ENCODE measurements around the gene SHISAL1. TPM values are rescaled to one million over a fixed set of nuclear protein-coding genes. Genes with fewer than 3 reads are reported as not detected.

Gene SHISAL1
- total and polyA plus RNA-seq, 10 of the 15 experiments (the other 5 are each of a cell fraction or from before 2014, with no cell fraction given), result not detected

- TF ChIP-seq, protein P1, sequence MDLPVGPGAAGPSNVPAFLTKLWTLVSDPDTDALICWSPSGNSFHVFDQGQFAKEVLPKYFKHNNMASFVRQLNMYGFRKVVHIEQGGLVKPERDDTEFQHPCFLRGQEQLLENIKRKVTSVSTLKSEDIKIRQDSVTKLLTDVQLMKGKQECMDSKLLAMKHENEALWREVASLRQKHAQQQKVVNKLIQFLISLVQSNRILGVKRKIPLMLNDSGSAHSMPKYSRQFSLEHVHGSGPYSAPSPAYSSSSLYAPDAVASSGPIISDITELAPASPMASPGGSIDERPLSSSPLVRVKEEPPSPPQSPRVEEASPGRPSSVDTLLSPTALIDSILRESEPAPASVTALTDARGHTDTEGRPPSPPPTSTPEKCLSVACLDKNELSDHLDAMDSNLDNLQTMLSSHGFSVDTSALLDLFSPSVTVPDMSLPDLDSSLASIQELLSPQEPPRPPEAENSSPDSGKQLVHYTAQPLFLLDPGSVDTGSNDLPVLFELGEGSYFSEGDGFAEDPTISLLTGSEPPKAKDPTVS (IDR thresholded peaks at IDR 0.05; ENCODE audit: low read depth, low read length), result no peak
- TF ChIP-seq POLR2AphosphoS2 (IDR thresholded peaks at IDR 0.05; ENCODE audit: low read depth, low read length) (no peak), ZNF207 (IDR thresholded peaks at IDR 0.05; ENCODE audit: borderline replicate concordance) (no peak), RUNX3 (IDR thresholded peaks at IDR 0.05; ENCODE audit: low read length) (no peak)
These were observed 50.7 kb downstream of the SHISAL1 start (continued) for GRCh38 chr22:44261861-44262595.

DNA sequence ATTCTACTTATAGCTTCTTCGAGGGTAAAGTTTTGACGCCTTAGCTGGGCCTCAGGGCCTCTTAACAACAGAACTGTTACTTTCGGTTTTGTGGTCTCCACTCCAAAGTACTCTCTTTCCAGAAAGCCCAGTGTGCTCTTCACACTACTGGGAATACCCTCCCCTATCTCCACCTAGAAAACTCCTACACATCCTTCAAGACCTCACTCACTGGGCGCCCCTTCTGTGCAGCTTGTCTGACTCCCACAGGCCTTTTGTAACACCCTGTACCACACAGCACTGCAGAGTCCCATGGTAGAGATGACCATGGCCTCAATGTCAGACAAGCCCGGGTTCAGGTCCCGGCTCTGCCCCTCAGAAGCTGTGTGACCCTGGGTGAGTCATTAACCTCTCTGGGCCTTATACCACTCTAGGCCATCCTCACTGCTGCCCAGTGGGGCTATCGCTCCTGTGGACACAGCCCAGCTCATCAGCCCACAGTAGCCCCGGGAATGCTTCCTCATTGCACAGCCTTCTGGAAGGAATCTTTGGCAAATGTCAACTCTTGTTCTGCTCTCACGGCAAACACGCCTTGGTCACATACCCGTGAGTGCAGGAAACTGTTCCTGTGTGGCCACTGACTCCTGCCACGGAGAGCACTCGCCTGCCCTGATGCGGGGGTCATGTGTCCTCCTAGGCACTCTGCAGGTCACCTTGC is 51.4 kb downstream of the SHISAL1 start:
- Histone ChIP-seq H3K4me1 (ENCODE audit: control insufficient read depth, insufficient read depth, low read length) (no peaks in the 10 kb centered on the region), H3K36me3 (ENCODE audit: control insufficient read depth in 2 of 2, insufficient read depth in 2 of 2, low read length in 1 of 2) (no peaks in the 10 kb centered on the region), H4K20me1 (ENCODE audit: control insufficient read depth, insufficient read depth) (no peaks in the 10 kb centered on the region), H2AFZ (ENCODE audit: control insufficient read depth, low read depth, low read length) (no peak overlapping the region), H3K4me2 (ENCODE audit: control insufficient read depth, insufficient read depth) (no peak overlapping the region), H3K4me3 (no peak overlapping the region), H3K9ac (ENCODE audit: control insufficient read depth, insufficient read depth, low read length) (no peak overlapping the region), H3K27ac (ENCODE audit: control insufficient read depth, insufficient read depth) (no peak overlapping the region), H3K27me3 (replicated peaks in 1 of 2; ENCODE audit: control insufficient read depth in 2 of 2, insufficient read depth in 2 of 2, low read length in 1 of 2) (no peaks in the 10 kb centered on the region), H3K9me3 (replicated peaks; ENCODE audit: control insufficient read depth, insufficient read depth, low read length) (no peaks in the 10 kb centered on the region; the same call in 2 of the 3 replicates), H3K79me2 (ENCODE audit: control insufficient read depth, insufficient read depth, low read length) (no peaks in the 10 kb centered on the region)
- FAIRE-seq (no peak), DNase-seq (ENCODE audit: low read depth, low spot score) (no peak), ATAC-seq (no peak)
- CTCF ChIA-PET, result interaction anchor here (1.1 kb wide), 1 partner anchor 268 kb away, joined by 3 read pairs; no protein-coding TSS in a partner anchor
- in situ Hi-C loops (cut with MboI) (no loop called here), intact Hi-C loops (cut with micrococcal nuclease; ENCODE audit: unreplicated experiment) (no loop called here)
- WGBS (ENCODE audit: insufficient coverage, insufficient replicate concordance, low lambda C conversion rate, missing lambda C conversion rate), result 34% methylated on average over 14 of the region's 14 CpGs
- SMC1A ChIA-PET (ENCODE audit: uncharacterized antibody, unreplicated experiment), result interaction anchor here (1.2 kb wide), 1 partner anchor 22 kb away, joined by 3 read pairs; no protein-coding TSS in a partner anchor
- BruUV-seq (replicated peaks), result no TSS peak
- RAD21 ChIA-PET (ENCODE audit: unreplicated experiment), result no interaction called here
- POLR2A ChIA-PET, result no interaction called here
- TF ChIP-seq, protein P1 (IDR thresholded peaks at IDR 0.05; ENCODE audit: low read depth, low read length), result no peak
- TF ChIP-seq E2F4 (IDR thresholded peaks at IDR 0.05; ENCODE audit: low read depth, low read length) (no peak), EGR1 (IDR thresholded peaks at IDR 0.05; ENCODE audit: borderline replicate concordance in 1 of 2, low read depth in 2 of 2, low read length in 2 of 2) (no peak), SMAD1 (IDR thresholded peaks at IDR 0.05; ENCODE audit: low read depth, partially characterized antibody) (no peak)
- TF ChIP-seq, protein P2, sequence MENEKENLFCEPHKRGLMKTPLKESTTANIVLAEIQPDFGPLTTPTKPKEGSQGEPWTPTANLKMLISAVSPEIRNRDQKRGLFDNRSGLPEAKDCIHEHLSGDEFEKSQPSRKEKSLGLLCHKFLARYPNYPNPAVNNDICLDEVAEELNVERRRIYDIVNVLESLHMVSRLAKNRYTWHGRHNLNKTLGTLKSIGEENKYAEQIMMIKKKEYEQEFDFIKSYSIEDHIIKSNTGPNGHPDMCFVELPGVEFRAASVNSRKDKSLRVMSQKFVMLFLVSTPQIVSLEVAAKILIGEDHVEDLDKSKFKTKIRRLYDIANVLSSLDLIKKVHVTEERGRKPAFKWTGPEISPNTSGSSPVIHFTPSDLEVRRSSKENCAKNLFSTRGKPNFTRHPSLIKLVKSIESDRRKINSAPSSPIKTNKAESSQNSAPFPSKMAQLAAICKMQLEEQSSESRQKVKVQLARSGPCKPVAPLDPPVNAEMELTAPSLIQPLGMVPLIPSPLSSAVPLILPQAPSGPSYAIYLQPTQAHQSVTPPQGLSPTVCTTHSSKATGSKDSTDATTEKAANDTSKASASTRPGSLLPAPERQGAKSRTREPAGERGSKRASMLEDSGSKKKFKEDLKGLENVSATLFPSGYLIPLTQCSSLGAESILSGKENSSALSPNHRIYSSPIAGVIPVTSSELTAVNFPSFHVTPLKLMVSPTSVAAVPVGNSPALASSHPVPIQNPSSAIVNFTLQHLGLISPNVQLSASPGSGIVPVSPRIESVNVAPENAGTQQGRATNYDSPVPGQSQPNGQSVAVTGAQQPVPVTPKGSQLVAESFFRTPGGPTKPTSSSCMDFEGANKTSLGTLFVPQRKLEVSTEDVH (IDR thresholded peaks at IDR 0.05; ENCODE audit: low read depth, partially characterized antibody), result no peak

All from GM12878 (cell line).